M059J (cell line): Measurements from ENCODE around the gene FAM227B. TPM values are rescaled to one million over a fixed set of nuclear protein-coding genes. Genes with fewer than 3 reads are reported as not detected.
"Not testable (repeated sequence)": the region's sequence is repeated elsewhere in the genome, so short reads cannot be mapped to it uniquely, and the experiment has no call there.

Experiments used
- DNase-seq: peaks from one replicate; pipeline ENCODE4 v3.0.0-alpha.2; 2012; ENCODE audit warnings: low read depth
- total RNA-seq: library from RNA; depleted of rRNA; stranded (reverse); fragments of >200 nt; shearing (Covaris generic); gene quantifications from 2 replicates; pipeline ENCODE4 v1.2.3, GENCODE V29; 2014

Gene FAM227B
- total RNA-seq, 1 experiment from 2014 or later = 6.5 TPM

- DNase-seq = no peak
Measured at GRCh38 chr15:49379996-49380395, 240.6 kb downstream of the FAM227B start.

DNA sequence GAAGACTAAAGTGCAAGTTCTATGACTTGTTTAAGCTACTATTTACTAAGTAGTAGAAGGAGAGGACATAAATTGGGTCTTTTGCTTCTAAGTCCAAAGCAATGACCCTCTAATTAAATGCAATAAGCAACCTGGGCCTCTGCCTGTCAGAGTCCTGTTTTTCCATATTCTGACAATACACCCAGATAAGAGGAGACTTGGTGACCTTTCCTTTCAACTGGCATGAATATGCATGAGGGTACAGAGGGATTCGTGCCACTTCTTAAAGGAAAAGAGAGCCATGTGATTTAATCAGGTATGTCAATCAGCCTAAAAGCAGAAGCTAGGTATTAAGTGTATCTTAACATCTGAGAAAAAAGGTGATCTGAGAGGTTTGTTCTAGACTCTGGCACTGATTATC, 248.3 kb downstream of the FAM227B start:
- no peak for DNase-seq

DNA sequence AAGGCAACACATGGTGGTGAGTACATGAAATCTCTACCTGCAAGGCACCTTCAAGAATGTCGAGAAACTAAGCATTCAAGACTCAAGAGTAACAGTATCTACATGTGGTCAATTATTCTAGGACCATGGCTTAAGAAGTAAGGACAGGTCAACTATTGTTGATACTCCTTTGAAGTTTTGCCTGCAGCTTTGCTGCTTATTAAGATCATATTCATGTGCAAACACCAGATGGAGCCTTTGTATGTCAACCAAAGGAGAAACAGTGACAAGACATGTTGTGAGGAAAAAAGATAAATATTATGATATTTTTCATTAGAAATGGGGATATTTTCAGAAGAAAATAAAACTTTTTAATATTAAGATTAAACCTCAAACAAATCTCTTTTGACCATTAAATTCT, 249.8 kb downstream of the FAM227B start:
- peak; percentile 44 for DNase-seq

- no peak for DNase-seq
Measured at GRCh38 chr15:49366496-49366895, 254.1 kb downstream of the FAM227B start.

GRCh38 chr15:49361370-49361769, 259.2 kb downstream of the FAM227B start:
- no peak for DNase-seq

- DNase-seq = not testable (repeated sequence)
Measured at GRCh38 chr15:49354439-49354838, 266.2 kb downstream of the FAM227B start.

- no peak for DNase-seq
Measured at GRCh38 chr15:49343546-49343945, 277.1 kb downstream of the FAM227B start.

GRCh38 chr15:49339656-49340055, 281.0 kb downstream of the FAM227B start:
- no peak for DNase-seq

DNA sequence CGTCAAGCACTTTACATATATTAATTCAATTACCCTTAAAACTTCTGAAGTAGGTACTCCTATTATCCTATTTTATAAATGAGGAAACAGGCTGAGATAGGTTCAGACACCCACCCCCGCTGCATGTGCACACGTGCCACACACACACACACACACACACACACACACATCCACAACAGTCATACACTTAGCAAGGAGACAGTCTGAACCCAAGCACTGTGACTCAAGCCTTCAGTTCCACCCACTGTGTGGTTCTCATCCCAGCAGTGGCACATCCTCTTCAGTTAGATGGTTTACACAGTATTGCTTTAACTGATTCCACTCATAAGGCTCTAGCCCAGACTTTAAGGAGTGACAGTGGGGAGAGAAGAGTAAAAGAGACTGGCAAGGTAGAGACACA, 288.7 kb downstream of the FAM227B start:
- no peak for DNase-seq

GRCh38 chr15:49331442-49331841, 289.2 kb downstream of the FAM227B start:
- DNase-seq = no peak

GRCh38 chr15:49330166-49330565, 290.5 kb downstream of the FAM227B start:
- DNase-seq = no peak

- no peak for DNase-seq
Measured at GRCh38 chr15:49328941-49329340, 291.7 kb downstream of the FAM227B start.

DNA sequence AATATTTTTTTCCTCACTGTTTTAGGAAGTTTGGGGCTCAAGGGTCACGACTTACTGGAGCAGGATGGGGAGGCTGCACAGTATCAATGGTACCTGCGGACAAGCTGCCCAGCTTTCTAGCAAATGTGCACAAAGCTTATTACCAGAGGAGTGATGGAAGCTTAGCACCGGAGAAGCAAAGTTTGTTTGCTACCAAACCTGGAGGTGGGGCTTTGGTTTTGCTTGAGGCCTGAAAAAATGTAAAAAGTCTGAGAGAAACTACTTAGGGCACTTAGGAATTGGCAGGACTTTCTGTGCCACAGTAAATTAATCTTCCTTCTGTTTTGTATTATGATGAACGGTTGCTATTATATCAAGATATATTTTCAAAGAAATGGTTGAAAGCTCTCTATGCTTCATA, 292.7 kb downstream of the FAM227B start:
- no peak for DNase-seq

- DNase-seq = no peak
Measured at GRCh38 chr15:49323207-49323606, 297.4 kb downstream of the FAM227B start.

DNA sequence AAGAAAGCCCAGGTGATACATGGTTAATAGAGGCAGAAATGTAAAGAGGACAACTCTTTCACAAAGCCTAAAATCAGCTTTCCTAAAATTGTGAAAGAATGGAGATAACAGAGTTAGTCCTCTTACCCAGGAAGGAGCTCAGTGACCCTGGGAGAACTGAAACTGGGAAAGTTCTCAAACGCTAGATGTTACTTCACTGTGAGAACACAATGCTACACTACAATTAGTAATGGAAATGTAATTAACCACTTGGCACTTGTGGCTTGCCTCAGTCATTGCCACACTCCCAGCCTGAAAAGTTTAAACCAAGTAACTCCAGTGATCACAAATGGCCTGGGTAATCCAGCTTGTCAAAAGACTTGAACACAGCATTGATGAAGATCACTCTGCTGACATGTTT, 300.3 kb downstream of the FAM227B start:
- no peak for DNase-seq

DNA sequence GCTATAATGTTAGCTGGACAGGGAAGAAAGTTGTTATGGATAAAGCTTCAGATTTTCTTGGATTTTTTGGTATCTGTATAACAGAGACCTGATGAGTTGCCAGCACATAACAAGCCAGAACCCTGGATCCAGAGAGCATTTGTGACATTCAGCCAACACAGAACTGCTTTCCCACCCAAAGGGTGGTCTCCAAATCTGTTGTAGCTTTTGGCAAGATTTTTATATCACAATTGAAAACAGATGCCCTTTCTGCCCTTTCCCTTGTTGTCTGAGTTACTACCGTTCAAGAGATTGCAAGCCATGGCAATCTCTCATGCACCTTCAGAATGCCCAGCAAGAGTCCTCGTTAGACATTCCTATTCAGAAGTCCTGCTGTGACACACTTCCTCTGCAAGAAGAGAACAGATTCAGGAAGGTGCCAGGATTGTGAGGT, 305.2 kb downstream of the FAM227B start:
- no peak for DNase-seq

GRCh38 chr15:49314716-49315115, 305.9 kb downstream of the FAM227B start:
- no peak for DNase-seq

DNA sequence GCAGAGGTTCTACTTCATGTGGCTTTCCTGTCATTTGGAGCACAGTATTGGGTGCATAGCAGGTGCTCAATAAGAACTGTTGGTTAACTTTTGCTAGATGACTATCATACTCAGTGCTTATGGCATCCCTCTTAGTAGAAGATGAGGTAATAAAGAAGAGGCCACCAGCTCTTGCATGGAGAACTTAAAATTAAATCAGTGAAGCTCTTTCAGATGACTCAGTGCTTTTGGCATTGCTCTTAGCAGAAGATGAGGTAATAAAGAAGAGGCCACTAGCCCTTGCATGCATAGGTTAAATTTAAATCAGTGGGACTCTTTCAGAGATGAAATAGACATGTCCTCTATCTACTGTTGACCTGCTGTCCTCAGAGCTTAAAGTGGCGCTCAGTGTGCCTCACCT, 307.0 kb downstream of the FAM227B start:
- DNase-seq = peak; percentile 61

GRCh38 chr15:49309889-49310288, 310.7 kb downstream of the FAM227B start:
- no peak for DNase-seq

- no peak for DNase-seq
Measured at GRCh38 chr15:49308686-49309085, 311.9 kb downstream of the FAM227B start.

DNA sequence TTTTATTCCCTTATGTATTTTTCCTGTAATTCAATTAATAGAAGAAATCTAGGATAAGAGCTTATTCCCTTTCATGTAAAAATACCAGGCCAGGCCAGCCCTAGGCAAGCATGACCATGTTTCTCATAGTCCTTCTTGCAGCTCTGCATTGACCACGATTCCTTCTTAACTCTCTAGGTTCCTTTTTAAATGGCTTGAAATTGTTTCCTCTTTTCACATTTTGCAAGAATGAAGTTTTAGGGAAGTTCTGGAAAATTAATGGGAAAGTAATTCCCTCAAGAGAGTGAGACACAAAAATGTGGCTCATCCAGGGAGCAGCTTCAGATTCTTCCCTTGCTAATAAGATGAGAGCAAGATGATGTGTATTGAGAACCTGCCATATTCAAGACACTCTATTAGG, 314.1 kb downstream of the FAM227B start:
- DNase-seq = no peak

GRCh38 chr15:49303003-49303402, 317.6 kb downstream of the FAM227B start:
- no peak for DNase-seq

DNA sequence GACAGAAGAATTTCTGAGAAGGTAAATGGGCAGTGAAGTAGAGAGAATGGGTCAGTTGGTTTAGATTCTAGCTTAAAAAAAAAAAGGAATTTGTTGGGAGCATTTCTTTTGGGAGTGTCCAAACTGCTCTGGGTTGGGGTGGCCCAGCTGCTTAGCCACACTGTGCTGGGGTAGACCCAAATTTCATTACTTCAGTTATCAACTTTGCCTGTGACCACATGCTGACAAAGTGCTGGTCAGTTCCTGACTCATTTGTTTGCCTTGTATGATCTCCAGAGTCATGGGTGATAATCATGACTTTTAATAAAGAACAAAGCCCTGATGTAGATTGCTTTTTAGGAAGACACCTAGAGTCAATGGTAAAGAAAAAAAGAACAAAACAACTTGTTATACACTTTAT, 319.1 kb downstream of the FAM227B start:
- peak; percentile 4 for DNase-seq

DNA sequence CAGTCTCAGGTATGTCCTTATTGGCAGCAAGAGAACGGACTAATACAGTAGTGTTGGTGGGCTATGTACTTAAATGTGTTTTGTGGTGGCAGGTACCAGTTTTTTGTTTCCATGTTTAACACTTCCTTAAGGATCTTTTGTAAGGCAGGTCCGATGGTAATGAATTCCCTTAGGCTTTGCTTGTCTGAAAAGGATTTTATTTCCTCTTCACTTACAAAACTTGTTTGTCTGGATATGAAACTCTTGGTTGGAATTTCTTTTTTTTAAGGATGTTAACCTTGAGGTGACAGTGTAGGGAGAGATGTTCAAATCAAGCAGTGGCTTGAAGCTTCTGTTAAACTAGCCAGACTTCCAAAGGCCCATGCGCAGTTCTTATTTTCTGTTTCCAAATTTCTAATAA, 319.8 kb downstream of the FAM227B start:
- no peak for DNase-seq

DNA sequence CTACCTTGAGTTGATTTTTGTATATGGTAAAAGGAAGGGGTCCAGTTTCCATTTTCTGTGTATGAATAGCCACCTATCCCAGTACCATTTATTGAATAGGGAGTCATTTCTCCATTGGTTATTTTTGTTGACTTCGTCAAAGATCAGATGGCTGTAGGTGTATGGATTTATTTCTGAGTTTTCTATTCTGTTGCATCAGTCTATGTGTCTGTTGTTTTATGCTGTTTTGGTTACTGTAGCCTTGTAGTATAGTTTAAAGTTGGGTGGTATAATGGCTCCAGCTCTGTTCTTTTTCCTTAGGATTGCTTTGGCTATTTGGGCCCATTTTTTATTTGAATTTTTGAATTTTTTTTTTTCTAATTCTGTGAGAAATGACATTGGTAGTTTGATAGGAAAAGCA, 323.0 kb downstream of the FAM227B start:
- no peak for DNase-seq
